Measurements from ENCODE around the gene TECPR2. TPM values are rescaled to one million over a fixed set of nuclear protein-coding genes. Genes with fewer than 3 reads are reported as not detected.
A peak's percentile ranks its signal among the peaks of the same experiment; 100 is the strongest.

The TECPR2 gene
- total and polyA plus RNA-seq, 2 of the 13 experiments (the other 11 are each of a cell fraction or from before 2014, with no cell fraction given): 3.5 to 5.7 TPM

DNA sequence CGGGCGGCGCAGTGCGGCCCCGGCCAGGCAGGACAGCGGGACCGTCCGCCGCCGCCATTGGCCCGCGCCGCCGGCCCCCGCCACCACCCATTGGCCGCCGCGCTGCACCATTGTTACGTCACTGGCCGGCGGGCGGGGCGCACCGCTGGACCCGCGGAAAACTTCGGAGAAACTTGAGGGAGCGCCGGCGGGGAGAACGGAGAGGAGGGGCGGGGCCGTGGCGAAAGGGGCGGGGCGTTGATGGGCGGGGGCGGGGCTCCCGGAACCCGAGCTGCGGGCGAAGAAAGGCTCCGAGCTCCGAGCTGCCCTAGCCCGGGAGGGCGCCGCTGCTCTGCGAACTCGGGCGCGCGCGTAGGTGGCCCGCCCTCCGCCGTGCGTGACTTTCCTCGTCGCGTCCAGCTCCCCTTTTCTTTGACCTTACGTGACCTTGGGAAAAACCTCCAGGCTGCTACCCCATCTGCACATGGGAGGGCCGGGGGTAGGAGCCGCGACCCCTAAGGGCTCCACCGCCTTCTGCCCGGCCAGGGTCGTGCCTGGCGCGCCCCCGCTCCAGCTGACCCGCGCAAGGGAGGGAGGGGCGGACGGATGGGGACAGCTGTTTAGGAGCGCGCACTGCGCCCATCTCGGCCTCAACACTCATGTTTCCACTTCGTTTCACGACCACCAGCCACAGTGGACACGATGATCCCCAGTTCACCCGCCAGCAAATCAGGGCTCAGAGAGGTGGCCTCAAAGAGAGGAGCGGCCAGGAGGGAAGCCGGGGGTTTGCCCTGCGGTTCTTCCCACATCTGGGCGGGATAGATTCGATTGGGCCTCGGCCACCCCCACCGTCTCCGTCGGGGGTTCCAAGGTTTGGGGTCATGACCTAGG is 147.2 kb downstream of the TECPR2 start, which contains the start of gene ANKRD9 (continued):
- TF ChIP-seq NRL (CRISPR knock-in tag; IDR thresholded peaks at IDR 0.05; ENCODE audit: borderline replicate concordance) (peak; percentile 81; the same call in 1 of the 2 replicates), ZNF557 (CRISPR knock-in tag; IDR thresholded peaks at IDR 0.05) (no peak), ZNF556 (CRISPR knock-in tag; IDR thresholded peaks at IDR 0.05; ENCODE audit: borderline replicate concordance) (no peak), TBX2 (CRISPR knock-in tag; IDR thresholded peaks at IDR 0.05; ENCODE audit: borderline replicate concordance) (no peak), ZNF83 (CRISPR knock-in tag; IDR thresholded peaks at IDR 0.05; ENCODE audit: borderline replicate concordance) (no peak), SKI (IDR thresholded peaks at IDR 0.05; ENCODE audit: partially characterized antibody) (no peak), ZNF234 (CRISPR knock-in tag; conservative IDR thresholded peaks at IDR 0.05) (no peak), CHD2 (IDR thresholded peaks at IDR 0.05; ENCODE audit: low read depth, low read length) (no peak), ZNF629 (CRISPR knock-in tag; conservative IDR thresholded peaks at IDR 0.05) (no peak), GLI4 (CRISPR knock-in tag; IDR thresholded peaks at IDR 0.05; ENCODE audit: borderline replicate concordance) (0 out of 2 replicates have a peak, but pooled peaks have one; percentile 58), SIN3B (IDR thresholded peaks at IDR 0.05; ENCODE audit: low read length) (no peak), ZNF354B (CRISPR knock-in tag; IDR thresholded peaks at IDR 0.05) (no peak), ZMYM2 (CRISPR knock-in tag; IDR thresholded peaks at IDR 0.05) (no peak), NCOA2 (CRISPR knock-in tag; IDR thresholded peaks at IDR 0.05) (no peak), RAD51 (IDR thresholded peaks at IDR 0.05; ENCODE audit: borderline replicate concordance) (no peak), EED (CRISPR knock-in tag; IDR thresholded peaks at IDR 0.05) (no peak), MEIS2 (CRISPR knock-in tag; IDR thresholded peaks at IDR 0.05) (no peak), ZNF235 (CRISPR knock-in tag; IDR thresholded peaks at IDR 0.05; ENCODE audit: borderline replicate concordance) (no peak), POGZ (CRISPR knock-in tag; IDR thresholded peaks at IDR 0.05) (no peak)
- TF ChIP-seq, protein P1, sequence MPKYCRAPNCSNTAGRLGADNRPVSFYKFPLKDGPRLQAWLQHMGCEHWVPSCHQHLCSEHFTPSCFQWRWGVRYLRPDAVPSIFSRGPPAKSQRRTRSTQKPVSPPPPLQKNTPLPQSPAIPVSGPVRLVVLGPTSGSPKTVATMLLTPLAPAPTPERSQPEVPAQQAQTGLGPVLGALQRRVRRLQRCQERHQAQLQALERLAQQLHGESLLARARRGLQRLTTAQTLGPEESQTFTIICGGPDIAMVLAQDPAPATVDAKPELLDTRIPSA (CRISPR knock-in tag; IDR thresholded peaks at IDR 0.05; ENCODE audit: borderline replicate concordance): no peak
- TF ChIP-seq, protein P2, sequence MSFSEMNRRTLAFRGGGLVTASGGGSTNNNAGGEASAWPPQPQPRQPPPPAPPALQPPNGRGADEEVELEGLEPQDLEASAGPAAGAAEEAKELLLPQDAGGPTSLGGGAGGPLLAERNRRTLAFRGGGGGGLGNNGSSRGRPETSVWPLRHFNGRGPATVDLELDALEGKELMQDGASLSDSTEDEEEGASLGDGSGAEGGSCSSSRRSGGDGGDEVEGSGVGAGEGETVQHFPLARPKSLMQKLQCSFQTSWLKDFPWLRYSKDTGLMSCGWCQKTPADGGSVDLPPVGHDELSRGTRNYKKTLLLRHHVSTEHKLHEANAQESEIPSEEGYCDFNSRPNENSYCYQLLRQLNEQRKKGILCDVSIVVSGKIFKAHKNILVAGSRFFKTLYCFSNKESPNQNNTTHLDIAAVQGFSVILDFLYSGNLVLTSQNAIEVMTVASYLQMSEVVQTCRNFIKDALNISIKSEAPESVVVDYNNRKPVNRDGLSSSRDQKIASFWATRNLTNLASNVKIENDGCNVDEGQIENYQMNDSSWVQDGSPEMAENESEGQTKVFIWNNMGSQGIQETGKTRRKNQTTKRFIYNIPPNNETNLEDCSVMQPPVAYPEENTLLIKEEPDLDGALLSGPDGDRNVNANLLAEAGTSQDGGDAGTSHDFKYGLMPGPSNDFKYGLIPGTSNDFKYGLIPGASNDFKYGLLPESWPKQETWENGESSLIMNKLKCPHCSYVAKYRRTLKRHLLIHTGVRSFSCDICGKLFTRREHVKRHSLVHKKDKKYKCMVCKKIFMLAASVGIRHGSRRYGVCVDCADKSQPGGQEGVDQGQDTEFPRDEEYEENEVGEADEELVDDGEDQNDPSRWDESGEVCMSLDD (CRISPR knock-in tag; IDR thresholded peaks at IDR 0.05; ENCODE audit: borderline replicate concordance): peak; percentile 54; the same call in 1 of the 2 replicates
- TF ChIP-seq, protein P3, sequence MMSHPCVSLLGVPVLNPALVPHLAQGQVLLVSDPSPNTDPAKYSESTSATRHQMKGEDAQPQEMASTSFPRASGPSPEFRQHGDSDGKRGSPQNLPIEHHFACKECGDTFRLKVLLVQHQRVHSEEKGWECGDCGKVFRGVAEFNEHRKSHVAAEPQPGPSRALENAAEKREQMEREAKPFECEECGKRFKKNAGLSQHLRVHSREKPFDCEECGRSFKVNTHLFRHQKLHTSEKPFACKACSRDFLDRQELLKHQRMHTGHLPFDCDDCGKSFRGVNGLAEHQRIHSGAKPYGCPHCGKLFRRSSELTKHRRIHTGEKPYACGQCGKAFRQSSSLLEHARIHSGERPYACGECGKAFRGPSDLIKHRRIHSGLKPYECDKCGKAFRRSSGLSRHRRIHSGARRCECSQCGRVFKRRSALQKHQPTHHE (CRISPR knock-in tag; IDR thresholded peaks at IDR 0.05; ENCODE audit: borderline replicate concordance): no peak
- TF ChIP-seq, protein P4, sequence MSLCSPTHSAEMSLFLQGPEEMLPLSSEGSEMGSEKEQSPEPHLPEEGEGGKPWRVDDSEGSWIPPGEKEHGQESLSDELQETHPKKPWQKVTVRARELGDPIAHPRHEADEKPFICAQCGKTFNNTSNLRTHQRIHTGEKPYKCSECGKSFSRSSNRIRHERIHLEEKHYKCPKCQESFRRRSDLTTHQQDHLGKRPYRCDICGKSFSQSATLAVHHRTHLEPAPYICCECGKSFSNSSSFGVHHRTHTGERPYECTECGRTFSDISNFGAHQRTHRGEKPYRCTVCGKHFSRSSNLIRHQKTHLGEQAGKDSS (CRISPR knock-in tag; IDR thresholded peaks at IDR 0.05; ENCODE audit: borderline replicate concordance, low read depth): no peak
